OCI-LY7 (cell line): ENCODE data around the gene BAAT. TPM values are rescaled to one million over a fixed set of nuclear protein-coding genes. Genes with fewer than 3 reads are reported as not detected.

Experiments used
- BruUV-seq: library from RNA; stranded (reverse); fragments of 400-500 nt; replicated peaks from 2 replicates; lab custom pipeline; 2021; lab: Mats Ljungman, UMichigan
- CTCF ChIA-PET: fragments of 300-600 bp; sonication (Branson Sonifier 250); formaldehyde crosslinking; loops from one replicate; lab custom pipeline; 2022; ENCODE audit warnings: antibody characterized with exemption; ENCODE audit not compliant: unreplicated experiment; lab: Charles Lee
- POLR2A ChIA-PET: fragments of 300-600 bp; sonication (Branson Sonifier 250); formaldehyde crosslinking; loops from one replicate; lab custom pipeline; 2022; ENCODE audit warnings: antibody characterized with exemption; lab: Charles Lee
- DNase-seq: peaks from one replicate; pipeline ENCODE4 v3.0.0-alpha.2; 2015; ENCODE audit warnings: low spot score
- H2AFZ ChIP-seq: fragments of 200-600 bp; sonication (generic), shearing (Covaris generic); 2 replicates; pipeline ENCODE4 v1.6.1; 2014; ENCODE audit warnings: mild to moderate bottlenecking, antibody characterized with exemption, low read length, moderate library complexity
- H3K27ac ChIP-seq: fragments of 200-600 bp; sonication (generic); 2 replicates; pipeline ENCODE4 v1.5.1; 2014; ENCODE audit warnings: mixed run types, low read depth, mild to moderate bottlenecking, moderate library complexity, low read length, inconsistent platforms; ENCODE audit not compliant: poor library complexity, severe bottlenecking
- H3K36me3 ChIP-seq: fragments of 200-600 bp; sonication (generic); 2 replicates; pipeline ENCODE4 v1.6.1; 2014; ENCODE audit warnings: mild to moderate bottlenecking, antibody characterized with exemption, low read length, moderate library complexity, mixed read lengths; ENCODE audit not compliant: insufficient read depth
- H3K4me1 ChIP-seq: fragments of 200-600 bp; sonication (generic); 2 replicates; pipeline ENCODE4 v1.5.1; 2014; ENCODE audit warnings: mild to moderate bottlenecking, low read length; ENCODE audit not compliant: insufficient read depth, poor library complexity, severe bottlenecking
- H3K4me2 ChIP-seq: fragments of 200-600 bp; sonication (generic); 2 replicates; pipeline ENCODE4 v1.6.1; 2014; ENCODE audit warnings: mild to moderate bottlenecking, low read length
- H3K4me3 ChIP-seq: fragments of 200-600 bp; sonication (generic); 2 replicates; pipeline ENCODE4 v1.5.1; 2014; ENCODE audit warnings: mild to moderate bottlenecking, low read depth, low read length; ENCODE audit not compliant: poor library complexity, severe bottlenecking
- H3K79me2 ChIP-seq: fragments of 200-600 bp; sonication (generic); 2 replicates; pipeline ENCODE4 v1.6.1; 2016; ENCODE audit warnings: low read depth, mild to moderate bottlenecking, low read length, moderate library complexity, mixed read lengths; ENCODE audit not compliant: insufficient read depth
- H3K9me2 ChIP-seq: fragments of 200-600 bp; sonication (generic); 2 replicates; pipeline ENCODE4 v1.6.1; 2016; ENCODE audit warnings: mild to moderate bottlenecking, low read length, mixed read lengths; ENCODE audit not compliant: insufficient read depth
- H3K9me3 ChIP-seq: fragments of 200-600 bp; sonication (generic); 2 replicates; pipeline ENCODE4 v1.6.1; 2014; ENCODE audit warnings: mild to moderate bottlenecking, mixed run types, low read length, mixed read lengths
- H4K20me1 ChIP-seq: fragments of 200-600 bp; sonication (generic); 2 replicates; pipeline ENCODE4 v1.6.1; 2014; ENCODE audit warnings: mild to moderate bottlenecking, antibody characterized with exemption, low read length, moderate library complexity, mixed read lengths; ENCODE audit not compliant: insufficient read depth
- EZH2phosphoT487 ChIP-seq: fragments of 200-600 bp; sonication (generic); IDR thresholded peaks from 2 replicates; pipeline ENCODE4 v1.6.1; 2018; ENCODE audit warnings: low read depth, borderline replicate concordance, mild to moderate bottlenecking, mixed run types, antibody characterized with exemption, low read length, moderate library complexity, mixed read lengths
- intact Hi-C: fragments of 100-400 bp; cut with micrococcal nuclease; formaldehyde crosslinking; loops from one replicate; pipeline ENCODE4 v1.10.0; 2022; ENCODE audit not compliant: unreplicated experiment
- total RNA-seq, 2 experiments: library from RNA; depleted of rRNA in 1 of 2; stranded (reverse); fragments of >200 nt in 1 of 2; shearing (Covaris generic) in 1 of 2; gene quantifications; 2 replicates each; pipeline ENCODE4 v1.2.3, GENCODE V29; 2014 to 2022
- TF ChIP-seq, protein P1 (sequence below): fragments of 200-600 bp; sonication (generic); conservative IDR thresholded peaks from 2 replicates; pipeline ENCODE4 v1.5.1; 2014; ENCODE audit warnings: mild to moderate bottlenecking, antibody characterized with exemption, low read length, moderate library complexity, mixed read lengths

Gene BAAT
- total RNA-seq, 2 experiments from 2014 or later = 0.13 TPM; not detected in 1

DNA sequence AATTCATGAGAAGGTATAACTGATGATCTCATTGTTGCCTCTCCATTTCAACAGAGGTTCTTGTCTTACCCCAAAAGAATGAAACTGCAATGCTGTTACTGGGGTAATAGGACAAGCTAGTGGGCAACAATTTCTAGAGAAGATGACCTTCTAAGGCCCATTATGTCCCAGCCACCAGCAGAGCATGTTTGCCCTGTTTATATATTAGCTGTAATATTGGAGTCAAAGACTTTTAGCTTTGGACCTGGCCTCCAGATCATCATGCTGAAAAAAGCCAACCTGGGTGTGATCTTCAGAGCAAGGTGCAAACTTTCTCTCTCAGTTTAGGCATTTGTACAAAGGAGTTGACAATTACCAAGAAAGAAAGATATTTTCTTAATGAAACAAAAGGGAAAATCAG, 47.4 kb upstream of the BAAT start:
- H4K20me1 ChIP-seq = no peaks in the 10 kb centered on the region
- ChIA-PET CTCF (no interaction called here), POLR2A (interaction anchor here (1.1 to 1.7 kb wide), 2 partner anchors 9 to 29 kb away, joined by 4 to 5 read pairs; no protein-coding TSS in a partner anchor)
- no TSS peak for BruUV-seq
- H3K9me2 ChIP-seq = no peaks in the 10 kb centered on the region
- H3K27ac ChIP-seq = no peak overlapping the region
- no peak overlapping the region for H3K4me3 ChIP-seq
- no peak for TF ChIP-seq EZH2phosphoT487
- TF ChIP-seq, protein P1, sequence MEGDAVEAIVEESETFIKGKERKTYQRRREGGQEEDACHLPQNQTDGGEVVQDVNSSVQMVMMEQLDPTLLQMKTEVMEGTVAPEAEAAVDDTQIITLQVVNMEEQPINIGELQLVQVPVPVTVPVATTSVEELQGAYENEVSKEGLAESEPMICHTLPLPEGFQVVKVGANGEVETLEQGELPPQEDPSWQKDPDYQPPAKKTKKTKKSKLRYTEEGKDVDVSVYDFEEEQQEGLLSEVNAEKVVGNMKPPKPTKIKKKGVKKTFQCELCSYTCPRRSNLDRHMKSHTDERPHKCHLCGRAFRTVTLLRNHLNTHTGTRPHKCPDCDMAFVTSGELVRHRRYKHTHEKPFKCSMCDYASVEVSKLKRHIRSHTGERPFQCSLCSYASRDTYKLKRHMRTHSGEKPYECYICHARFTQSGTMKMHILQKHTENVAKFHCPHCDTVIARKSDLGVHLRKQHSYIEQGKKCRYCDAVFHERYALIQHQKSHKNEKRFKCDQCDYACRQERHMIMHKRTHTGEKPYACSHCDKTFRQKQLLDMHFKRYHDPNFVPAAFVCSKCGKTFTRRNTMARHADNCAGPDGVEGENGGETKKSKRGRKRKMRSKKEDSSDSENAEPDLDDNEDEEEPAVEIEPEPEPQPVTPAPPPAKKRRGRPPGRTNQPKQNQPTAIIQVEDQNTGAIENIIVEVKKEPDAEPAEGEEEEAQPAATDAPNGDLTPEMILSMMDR = no peak
- H3K4me1 ChIP-seq = peaks cover 23% of the 10 kb centered on the region
- no peaks in the 10 kb centered on the region for H3K9me3 ChIP-seq
- no peak for DNase-seq
- intact Hi-C loops = no loop called here
- no peaks in the 10 kb centered on the region for H3K36me3 ChIP-seq
- H3K4me2 ChIP-seq = no peak overlapping the region
- H3K79me2 ChIP-seq = no peaks in the 10 kb centered on the region
- no peak overlapping the region for H2AFZ ChIP-seq

DNA sequence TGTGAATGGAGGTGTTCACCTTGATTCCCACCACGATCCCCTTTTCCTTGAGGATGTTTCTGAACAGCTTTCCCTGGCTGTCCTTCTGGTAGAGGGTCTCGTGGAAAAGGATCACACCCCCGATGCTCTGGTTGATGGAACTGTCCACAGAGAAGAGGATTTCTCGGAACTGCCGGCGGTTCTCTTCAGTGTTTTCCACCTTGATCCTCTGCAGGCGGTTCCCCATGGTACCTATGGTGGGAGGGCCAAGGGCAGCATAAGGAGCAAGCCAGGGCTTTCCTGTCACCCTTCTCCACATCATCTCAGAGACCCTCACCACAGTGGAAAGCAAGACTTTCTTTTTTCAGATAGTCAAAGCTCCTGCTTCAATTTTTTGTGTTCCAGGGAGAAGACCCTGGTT, 44.9 kb upstream of the BAAT start:
- Histone ChIP-seq H3K4me2 (no peak overlapping the region), H3K27ac (no peak overlapping the region), H3K9me2 (no peaks in the 10 kb centered on the region), H3K36me3 (no peaks in the 10 kb centered on the region), H3K4me1 (peaks cover 21% of the 10 kb centered on the region), H3K4me3 (no peak overlapping the region), H4K20me1 (no peaks in the 10 kb centered on the region), H2AFZ (no peak overlapping the region), H3K9me3 (no peaks in the 10 kb centered on the region), H3K79me2 (no peaks in the 10 kb centered on the region)
- ChIA-PET CTCF (no interaction called here), POLR2A (interaction anchor here (0.7 to 1.3 kb wide), 2 partner anchors 9 to 927 kb away, joined by 3 to 4 read pairs; no protein-coding TSS in a partner anchor)
- intact Hi-C loops = no loop called here
- TF ChIP-seq EZH2phosphoT487 = no peak
- TF ChIP-seq, protein P1 = no peak
- no peak for DNase-seq
- BruUV-seq = no TSS peak

DNA sequence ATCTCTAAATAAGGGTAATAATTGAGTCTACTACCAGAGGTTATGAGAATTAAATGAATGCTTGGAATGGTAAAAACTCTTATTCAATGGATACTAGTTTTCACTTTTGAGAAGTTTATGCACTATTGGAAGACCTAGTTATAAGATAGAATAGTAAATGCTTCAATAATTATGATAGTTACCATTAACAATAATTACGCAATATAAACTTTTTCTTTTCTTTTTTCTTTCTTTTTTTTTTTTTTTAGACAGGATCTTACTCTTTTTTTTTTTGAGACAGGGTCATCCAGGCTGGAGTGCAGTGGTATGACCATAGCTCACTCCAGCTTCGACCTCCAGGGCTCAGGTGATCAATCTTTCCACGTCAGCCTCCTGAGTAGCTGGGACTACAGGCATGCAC, 44.1 kb upstream of the BAAT start:
- no peak for DNase-seq
- no TSS peak for BruUV-seq
- intact Hi-C loops = no loop called here
- Histone ChIP-seq H3K79me2 (no peaks in the 10 kb centered on the region), H3K9me2 (no peaks in the 10 kb centered on the region), H4K20me1 (no peaks in the 10 kb centered on the region), H3K36me3 (no peaks in the 10 kb centered on the region), H3K4me2 (peak overlapping the region; percentile 64), H3K27ac (peak overlapping the region; percentile 74), H3K4me1 (peaks cover 21% of the 10 kb centered on the region), H3K4me3 (no peak overlapping the region), H3K9me3 (no peaks in the 10 kb centered on the region), H2AFZ (peak overlapping the region; percentile 93; the same call in 1 of the 2 replicates)
- ChIA-PET CTCF (no interaction called here), POLR2A (interaction anchor here (0.7 to 1.7 kb wide), 4 partner anchors 8 to 104 kb away, joined by 3 to 4 read pairs (median 3); partner anchors contain the start of genes MRPL50 and ZNF189)
- TF ChIP-seq, protein P1 = no peak
- TF ChIP-seq EZH2phosphoT487 = no peak
